ENCODE results near the gene SLC20A1. TPM values are rescaled to one million over a fixed set of nuclear protein-coding genes. Genes with fewer than 3 reads are reported as not detected.

SLC20A1 gene
- total RNA-seq, 1 donor from 2014 or later = 114 TPM

GRCh38 chr2:112648081-112648480 lies 2.3 kb downstream of the SLC20A1 start:
- H3K36me3 Mint-ChIP-seq (ENCODE audit: low read depth) = peaks cover 26% of the 10 kb centered on the region
- peak overlapping the region; percentile 95 for H3K4me3 Mint-ChIP-seq
- H3K27ac Mint-ChIP-seq (ENCODE audit: unreplicated experiment) = no peak overlapping the region
- no peak for TF ChIP-seq CTCF (conservative IDR thresholded peaks at IDR 0.05)
- DNase-seq (ENCODE audit: low read depth, low spot score) = no peak
- H3K9me3 Mint-ChIP-seq = no peaks in the 10 kb centered on the region
- H3K4me1 Mint-ChIP-seq = peaks cover 45% of the 10 kb centered on the region
- peaks cover 16% of the 10 kb centered on the region for H3K27me3 Mint-ChIP-seq (ENCODE audit: low read depth)

- no peak for TF ChIP-seq CTCF (conservative IDR thresholded peaks at IDR 0.05)
- DNase-seq (ENCODE audit: low read depth, low spot score) = no peak
- Mint-ChIP-seq H3K27ac (ENCODE audit: unreplicated experiment) (no peak overlapping the region), H3K4me1 (peaks cover 18% of the 10 kb centered on the region), H3K4me3 (no peak overlapping the region), H3K27me3 (ENCODE audit: low read depth) (no peaks in the 10 kb centered on the region), H3K9me3 (no peaks in the 10 kb centered on the region), H3K36me3 (ENCODE audit: low read depth) (peaks cover 43% of the 10 kb centered on the region)
These were observed 10.9 kb downstream of the SLC20A1 start for GRCh38 chr2:112656679-112657078.

- peaks cover 14% of the 10 kb centered on the region for H3K4me1 Mint-ChIP-seq
- H3K36me3 Mint-ChIP-seq (ENCODE audit: low read depth) = peaks cover 39% of the 10 kb centered on the region
- H3K27me3 Mint-ChIP-seq (ENCODE audit: low read depth) = no peaks in the 10 kb centered on the region
- no peak overlapping the region for H3K4me3 Mint-ChIP-seq
- no peaks in the 10 kb centered on the region for H3K9me3 Mint-ChIP-seq
- no peak for TF ChIP-seq CTCF (conservative IDR thresholded peaks at IDR 0.05)
- no peak for DNase-seq (ENCODE audit: low read depth, low spot score)
- H3K27ac Mint-ChIP-seq (ENCODE audit: unreplicated experiment) = no peak overlapping the region
These were observed 12.6 kb downstream of the SLC20A1 start for GRCh38 chr2:112658301-112658700.

- H3K27ac Mint-ChIP-seq (ENCODE audit: unreplicated experiment) = no peak overlapping the region
- H3K4me3 Mint-ChIP-seq = no peak overlapping the region
- DNase-seq (ENCODE audit: low read depth, low spot score) = no peak
- H3K9me3 Mint-ChIP-seq = no peaks in the 10 kb centered on the region
- H3K27me3 Mint-ChIP-seq (ENCODE audit: low read depth) = no peaks in the 10 kb centered on the region
- peaks cover 14% of the 10 kb centered on the region for H3K4me1 Mint-ChIP-seq
- peaks cover 42% of the 10 kb centered on the region for H3K36me3 Mint-ChIP-seq (ENCODE audit: low read depth)
- no peak for TF ChIP-seq CTCF (conservative IDR thresholded peaks at IDR 0.05)
These were observed 13.3 kb downstream of the SLC20A1 start for GRCh38 chr2:112658839-112659667.

GRCh38 chr2:112660138-112660537 lies 14.4 kb downstream of the SLC20A1 start:
- no peaks in the 10 kb centered on the region for H3K9me3 Mint-ChIP-seq
- H3K4me1 Mint-ChIP-seq = peaks cover 14% of the 10 kb centered on the region
- H3K4me3 Mint-ChIP-seq = no peak overlapping the region
- no peak overlapping the region for H3K27ac Mint-ChIP-seq (ENCODE audit: unreplicated experiment)
- peaks cover 44% of the 10 kb centered on the region for H3K36me3 Mint-ChIP-seq (ENCODE audit: low read depth)
- no peak for TF ChIP-seq CTCF (conservative IDR thresholded peaks at IDR 0.05)
- no peak for DNase-seq (ENCODE audit: low read depth, low spot score)
- H3K27me3 Mint-ChIP-seq (ENCODE audit: low read depth) = no peaks in the 10 kb centered on the region
